Astrocyte (in vitro differentiated cells and primary cell): Measurements from ENCODE around the gene ADCY1. TPM values are rescaled to one million over a fixed set of nuclear protein-coding genes. Genes with fewer than 3 reads are reported as not detected.

Source experiments
- DNase-seq: peaks from one replicate; pipeline ENCODE4 v3.0.0-alpha.2; 2010; ENCODE audit warnings: low read depth
- FAIRE-seq: peaks from 2 replicates; lab custom pipeline; 2011; peaks lifted over from hg19 to GRCh38; lab: Jason Lieb, UNC
- H2AFZ ChIP-seq: 2 replicates; pipeline ENCODE4 v1.6.0; 2012; ENCODE audit warnings: low read depth, low read length, inconsistent platforms
- H3K27ac ChIP-seq: 2 replicates; pipeline ENCODE4 v1.5.1; 2011; ENCODE audit warnings: low read depth, low read length, inconsistent platforms
- H3K27me3 ChIP-seq: 2 replicates; pipeline ENCODE4 v1.6.0; 2011; ENCODE audit warnings: low read length, inconsistent platforms; ENCODE audit not compliant: insufficient read depth
- H3K36me3 ChIP-seq: 2 replicates; pipeline ENCODE4 v1.5.1; 2011; ENCODE audit warnings: low read length, inconsistent platforms; ENCODE audit not compliant: insufficient read depth
- H3K4me1 ChIP-seq: 2 replicates; pipeline ENCODE4 v1.5.1; 2011; ENCODE audit warnings: low read length, inconsistent platforms; ENCODE audit not compliant: insufficient read depth
- H3K4me2 ChIP-seq: 2 replicates; pipeline ENCODE4 v1.6.0; 2012; ENCODE audit warnings: low read length, inconsistent platforms
- H3K4me3 ChIP-seq: 2 replicates; pipeline ENCODE4 v1.5.1; 2011; ENCODE audit warnings: low read depth, mild to moderate bottlenecking, low read length, inconsistent platforms; ENCODE audit not compliant: insufficient read depth
- H3K79me2 ChIP-seq: 2 replicates; pipeline ENCODE4 v1.6.0; 2012; ENCODE audit warnings: mild to moderate bottlenecking, low read length, inconsistent platforms; ENCODE audit not compliant: insufficient read depth
- H3K9ac ChIP-seq: 2 replicates; pipeline ENCODE4 v1.6.0; 2012; ENCODE audit warnings: mild to moderate bottlenecking, low read length, inconsistent platforms
- H3K9me3 ChIP-seq: 2 replicates; pipeline ENCODE4 v1.5.1; 2012; ENCODE audit warnings: low read depth, mild to moderate bottlenecking, low read length, inconsistent platforms; ENCODE audit not compliant: insufficient read depth
- H4K20me1 ChIP-seq: 2 replicates; pipeline ENCODE4 v1.6.0; 2012; ENCODE audit warnings: low read length, inconsistent platforms; ENCODE audit not compliant: insufficient read depth
- H3K27ac Mint-ChIP-seq: one replicate; pipeline ENCODE4 v1.8.0; 2021; ENCODE audit warnings: mild to moderate bottlenecking, mixed read lengths; ENCODE audit not compliant: unreplicated experiment
- H3K27me3 Mint-ChIP-seq: one replicate; pipeline ENCODE4 v1.8.0; 2021; ENCODE audit warnings: low read depth, mixed read lengths; ENCODE audit not compliant: unreplicated experiment
- H3K36me3 Mint-ChIP-seq: one replicate; pipeline ENCODE4 v1.8.0; 2021; ENCODE audit warnings: low read depth, mixed read lengths; ENCODE audit not compliant: unreplicated experiment
- H3K4me1 Mint-ChIP-seq: one replicate; pipeline ENCODE4 v1.8.0; 2021; ENCODE audit warnings: low read depth, mixed read lengths; ENCODE audit not compliant: unreplicated experiment
- H3K4me3 Mint-ChIP-seq: one replicate; pipeline ENCODE4 v1.8.0; 2021; ENCODE audit warnings: mild to moderate bottlenecking, moderate library complexity, mixed read lengths; ENCODE audit not compliant: unreplicated experiment
- H3K9me3 Mint-ChIP-seq: one replicate; pipeline ENCODE4 v1.8.0; 2021; ENCODE audit warnings: mild to moderate bottlenecking, mixed read lengths; ENCODE audit not compliant: unreplicated experiment
- CTCF ChIP-seq: IDR thresholded peaks from 2 replicates; pipeline ENCODE4 v1.5.1; 2011; ENCODE audit warnings: low read depth, mild to moderate bottlenecking, inconsistent platforms, low read length, moderate library complexity; ENCODE audit not compliant: insufficient read depth
- EZH2 ChIP-seq: IDR thresholded peaks from 2 replicates; pipeline ENCODE4 v1.6.1; 2012; ENCODE audit warnings: mild to moderate bottlenecking, low read length, inconsistent platforms; ENCODE audit not compliant: insufficient read depth
- total RNA-seq: library from RNA; stranded (reverse); gene quantifications from 2 replicates; pipeline ENCODE4 v1.2.1, GENCODE V29; 2021

Gene ADCY1
- total RNA-seq, 1 donor from 2014 or later: 1.6 TPM

GRCh38 chr7:45636733-45637132, 62.6 kb downstream of the ADCY1 start:
- Mint-ChIP-seq H3K4me1 (no peaks in the 10 kb centered on the region), H3K9me3 (no peaks in the 10 kb centered on the region), H3K27me3 (no peaks in the 10 kb centered on the region), H3K4me3 (no peak overlapping the region), H3K36me3 (peaks cover 1% of the 10 kb centered on the region), H3K27ac (no peak overlapping the region)
- Histone ChIP-seq H4K20me1 (no peaks in the 10 kb centered on the region), H3K79me2 (no peaks in the 10 kb centered on the region), H3K36me3 (no peaks in the 10 kb centered on the region), H3K4me3 (no peak overlapping the region), H3K4me2 (no peak overlapping the region), H3K4me1 (no peaks in the 10 kb centered on the region), H3K9ac (no peak overlapping the region), H2AFZ (no peak overlapping the region), H3K9me3 (no peaks in the 10 kb centered on the region), H3K27ac (no peak overlapping the region), H3K27me3 (no peaks in the 10 kb centered on the region)
- DNase-seq: no peak
- no peak for FAIRE-seq
- TF ChIP-seq EZH2 (no peak), CTCF (no peak)

- H3K4me2 ChIP-seq: no peak overlapping the region
- no peaks in the 10 kb centered on the region for H4K20me1 ChIP-seq
- no peaks in the 10 kb centered on the region for H3K79me2 ChIP-seq
- Mint-ChIP-seq H3K27me3 (no peaks in the 10 kb centered on the region), H3K4me1 (no peaks in the 10 kb centered on the region), H3K9me3 (no peaks in the 10 kb centered on the region), H3K36me3 (peaks cover 1% of the 10 kb centered on the region), H3K27ac (no peak overlapping the region), H3K4me3 (no peak overlapping the region)
- no peak overlapping the region for H2AFZ ChIP-seq
- DNase-seq: no peak
- no peak overlapping the region for H3K4me3 ChIP-seq
- no peak for FAIRE-seq
- no peak overlapping the region for H3K9ac ChIP-seq
- H3K9me3 ChIP-seq: no peaks in the 10 kb centered on the region
- H3K4me1 ChIP-seq: no peaks in the 10 kb centered on the region
- no peaks in the 10 kb centered on the region for H3K36me3 ChIP-seq
- no peak overlapping the region for H3K27ac ChIP-seq
- no peaks in the 10 kb centered on the region for H3K27me3 ChIP-seq
- TF ChIP-seq EZH2 (no peak), CTCF (no peak)
Observed at GRCh38 chr7:45638916-45639315, 64.7 kb downstream of the ADCY1 start.

GRCh38 chr7:45642044-45642443, 67.9 kb downstream of the ADCY1 start:
- no peak for FAIRE-seq
- Mint-ChIP-seq H3K4me1 (no peaks in the 10 kb centered on the region), H3K4me3 (no peak overlapping the region), H3K27me3 (no peaks in the 10 kb centered on the region), H3K27ac (no peak overlapping the region), H3K9me3 (no peaks in the 10 kb centered on the region), H3K36me3 (peaks cover 1% of the 10 kb centered on the region)
- Histone ChIP-seq H3K36me3 (no peaks in the 10 kb centered on the region), H3K9ac (no peak overlapping the region), H3K27me3 (no peaks in the 10 kb centered on the region), H3K4me3 (no peak overlapping the region), H3K9me3 (no peaks in the 10 kb centered on the region), H3K79me2 (no peaks in the 10 kb centered on the region), H4K20me1 (no peaks in the 10 kb centered on the region), H3K27ac (no peak overlapping the region), H3K4me1 (no peaks in the 10 kb centered on the region), H2AFZ (no peak overlapping the region), H3K4me2 (no peak overlapping the region)
- no peak for DNase-seq
- TF ChIP-seq CTCF (no peak), EZH2 (no peak)
